ENCODE measurements around the gene CSF1R. TPM values are rescaled to one million over a fixed set of nuclear protein-coding genes. Genes with fewer than 3 reads are reported as not detected.

CSF1R gene
- polyA plus RNA-seq, 1 donor (not counting 4 experiments of a cell fraction or from before 2014, with no cell fraction given): not detected

DNA sequence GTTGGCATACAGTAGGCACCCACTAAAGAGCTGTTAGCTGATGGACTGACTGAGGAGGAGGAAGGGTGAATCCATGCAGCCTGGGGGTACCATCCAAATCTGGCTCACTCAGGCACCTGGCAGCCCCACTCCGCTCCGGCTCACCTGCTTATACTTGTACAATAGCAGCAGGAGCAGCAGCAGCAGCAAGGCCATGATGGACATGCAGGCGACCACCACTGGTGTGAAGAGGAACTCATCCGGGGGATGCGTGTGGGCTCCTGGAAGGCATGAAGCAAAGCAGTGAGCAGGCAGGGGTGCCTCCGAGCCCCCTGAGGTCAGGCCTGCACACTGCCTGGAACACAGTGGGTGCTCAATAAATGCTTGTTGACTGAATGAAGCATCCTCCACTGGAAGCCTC is 18.3 kb downstream of the CSF1R start:
- Histone ChIP-seq H3K9ac (ENCODE audit: control insufficient read depth, extremely low read depth, insufficient read depth, low read length) (no peak overlapping the region), H4K20me1 (ENCODE audit: control insufficient read depth, extremely low read depth, insufficient read depth, low read length) (no peaks in the 10 kb centered on the region), H3K4me1 (ENCODE audit: control insufficient read depth, extremely low read depth, insufficient read depth, low read length) (peaks cover 8% of the 10 kb centered on the region), H2AFZ (ENCODE audit: control insufficient read depth, low read length) (no peak overlapping the region), H3K4me2 (ENCODE audit: control insufficient read depth, extremely low read depth, insufficient read depth, low read depth, low read length) (no peak overlapping the region), H3K36me3 (ENCODE audit: control insufficient read depth in 2 of 2, extremely low read depth in 1 of 2, insufficient read depth in 2 of 2, low read length in 2 of 2) (no peaks in the 10 kb centered on the region), H3K4me3 (ENCODE audit: control insufficient read depth in 2 of 3, extremely low read depth in 1 of 3, insufficient read depth in 2 of 3, low read depth in 1 of 3, low read length in 3 of 3) (no peak overlapping the region), H3K9me1 (ENCODE audit: control insufficient read depth, extremely low read depth, insufficient read depth, low read length) (no peaks in the 10 kb centered on the region), H3K79me2 (ENCODE audit: control insufficient read depth, insufficient read depth, low read length) (no peaks in the 10 kb centered on the region), H3K27ac (ENCODE audit: control insufficient read depth, insufficient read depth, low read length) (no peak overlapping the region), H3K9me3 (ENCODE audit: control insufficient read depth, low read depth, low read length) (no peaks in the 10 kb centered on the region), H3K27me3 (ENCODE audit: control insufficient read depth, extremely low read depth, insufficient read depth, low read length) (peaks cover 17% of the 10 kb centered on the region)
- no peak for FAIRE-seq
- dilution Hi-C loops (cut with MboI; ENCODE audit: extremely low pct_ligation_motif_present, low sequenced_read_pairs): no loop called here
- no peak for TF ChIP-seq EZH2 (IDR thresholded peaks at IDR 0.05; ENCODE audit: low read length)
- TF ChIP-seq, protein P1, sequence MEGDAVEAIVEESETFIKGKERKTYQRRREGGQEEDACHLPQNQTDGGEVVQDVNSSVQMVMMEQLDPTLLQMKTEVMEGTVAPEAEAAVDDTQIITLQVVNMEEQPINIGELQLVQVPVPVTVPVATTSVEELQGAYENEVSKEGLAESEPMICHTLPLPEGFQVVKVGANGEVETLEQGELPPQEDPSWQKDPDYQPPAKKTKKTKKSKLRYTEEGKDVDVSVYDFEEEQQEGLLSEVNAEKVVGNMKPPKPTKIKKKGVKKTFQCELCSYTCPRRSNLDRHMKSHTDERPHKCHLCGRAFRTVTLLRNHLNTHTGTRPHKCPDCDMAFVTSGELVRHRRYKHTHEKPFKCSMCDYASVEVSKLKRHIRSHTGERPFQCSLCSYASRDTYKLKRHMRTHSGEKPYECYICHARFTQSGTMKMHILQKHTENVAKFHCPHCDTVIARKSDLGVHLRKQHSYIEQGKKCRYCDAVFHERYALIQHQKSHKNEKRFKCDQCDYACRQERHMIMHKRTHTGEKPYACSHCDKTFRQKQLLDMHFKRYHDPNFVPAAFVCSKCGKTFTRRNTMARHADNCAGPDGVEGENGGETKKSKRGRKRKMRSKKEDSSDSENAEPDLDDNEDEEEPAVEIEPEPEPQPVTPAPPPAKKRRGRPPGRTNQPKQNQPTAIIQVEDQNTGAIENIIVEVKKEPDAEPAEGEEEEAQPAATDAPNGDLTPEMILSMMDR (optimal IDR thresholded peaks at IDR 0.05 in 1 of 3, IDR thresholded peaks at IDR 0.05 in 1 of 3, conservative IDR thresholded peaks at IDR 0.05 in 1 of 3; ENCODE audit: extremely low read depth in 1 of 3, insufficient read depth in 2 of 3, low read length in 3 of 3): no peak
- no peak for DNase-seq (ENCODE audit: low read depth, low spot score)

DNA sequence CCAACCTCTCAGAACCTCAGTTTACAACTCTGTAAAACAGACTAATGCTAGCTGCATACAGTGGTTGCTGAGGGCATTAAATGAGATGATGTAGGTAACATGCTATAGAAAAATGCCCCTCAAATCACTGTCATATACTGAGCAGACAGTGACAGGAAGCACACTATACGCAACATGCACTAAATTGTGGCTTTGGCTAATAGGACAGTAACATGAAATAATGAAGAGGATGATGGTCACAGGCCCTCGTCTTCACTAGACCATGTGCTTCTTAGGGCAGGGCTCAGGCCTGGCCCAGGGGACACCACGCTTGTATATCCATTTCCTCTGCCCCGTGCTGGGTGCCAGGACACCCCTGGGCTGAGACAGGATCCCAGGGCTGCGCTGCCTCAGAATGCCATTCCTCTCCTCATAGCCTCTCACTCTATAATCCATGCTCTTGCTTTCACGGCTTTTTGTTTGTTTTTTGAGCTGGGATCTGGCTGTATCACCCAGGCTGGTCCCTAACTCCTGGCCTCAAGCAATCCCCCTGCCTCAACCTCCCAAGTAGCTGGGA is 18.9 kb downstream of the CSF1R start:
- Histone ChIP-seq H3K9me1 (ENCODE audit: control insufficient read depth, extremely low read depth, insufficient read depth, low read length) (no peaks in the 10 kb centered on the region), H3K36me3 (ENCODE audit: control insufficient read depth in 2 of 2, extremely low read depth in 1 of 2, insufficient read depth in 2 of 2, low read length in 2 of 2) (no peaks in the 10 kb centered on the region), H2AFZ (ENCODE audit: control insufficient read depth, low read length) (no peak overlapping the region), H3K27me3 (ENCODE audit: control insufficient read depth, extremely low read depth, insufficient read depth, low read length) (peaks cover 17% of the 10 kb centered on the region), H3K4me1 (ENCODE audit: control insufficient read depth, extremely low read depth, insufficient read depth, low read length) (peaks cover 8% of the 10 kb centered on the region), H3K4me3 (ENCODE audit: control insufficient read depth in 2 of 3, extremely low read depth in 1 of 3, insufficient read depth in 2 of 3, low read depth in 1 of 3, low read length in 3 of 3) (no peak overlapping the region), H3K4me2 (ENCODE audit: control insufficient read depth, extremely low read depth, insufficient read depth, low read depth, low read length) (no peak overlapping the region), H3K9ac (ENCODE audit: control insufficient read depth, extremely low read depth, insufficient read depth, low read length) (no peak overlapping the region), H4K20me1 (ENCODE audit: control insufficient read depth, extremely low read depth, insufficient read depth, low read length) (no peaks in the 10 kb centered on the region), H3K27ac (ENCODE audit: control insufficient read depth, insufficient read depth, low read length) (no peak overlapping the region), H3K9me3 (ENCODE audit: control insufficient read depth, low read depth, low read length) (no peaks in the 10 kb centered on the region), H3K79me2 (ENCODE audit: control insufficient read depth, insufficient read depth, low read length) (no peaks in the 10 kb centered on the region)
- no peak for FAIRE-seq
- TF ChIP-seq, protein P1 (optimal IDR thresholded peaks at IDR 0.05 in 1 of 3, IDR thresholded peaks at IDR 0.05 in 1 of 3, conservative IDR thresholded peaks at IDR 0.05 in 1 of 3; ENCODE audit: extremely low read depth in 1 of 3, insufficient read depth in 2 of 3, low read length in 3 of 3): no peak
- no peak for TF ChIP-seq EZH2 (IDR thresholded peaks at IDR 0.05; ENCODE audit: low read length)
- no peak for DNase-seq (ENCODE audit: low read depth, low spot score)
- dilution Hi-C loops (cut with MboI; ENCODE audit: extremely low pct_ligation_motif_present, low sequenced_read_pairs): no loop called here
